ENCODE data around the gene ZNF718.

- TF ChIP-seq YY1 (IDR thresholded peaks at IDR 0.05; ENCODE audit: low read depth, low read length) (no peak), CTCF (IDR thresholded peaks at IDR 0.05 in 2 of 3, conservative IDR thresholded peaks at IDR 0.05 in 1 of 3; ENCODE audit: control insufficient read depth in 2 of 3, extremely low read depth in 1 of 3, insufficient read depth in 1 of 3, low read depth in 3 of 3, low read length in 3 of 3) (no peak), NFYB (IDR thresholded peaks at IDR 0.05; ENCODE audit: insufficient read depth, low read depth, low read length) (no peak), NR2C2 (IDR thresholded peaks at IDR 0.05; ENCODE audit: borderline replicate concordance, control insufficient read depth, insufficient read length, low read depth) (no peak), TAF1 (IDR thresholded peaks at IDR 0.05; ENCODE audit: borderline replicate concordance, low read depth, low read length) (no peak), E4F1 (IDR thresholded peaks at IDR 0.05; ENCODE audit: borderline replicate concordance, partially characterized antibody) (no peak), ZNF274 (IDR thresholded peaks at IDR 0.05; ENCODE audit: insufficient read depth, insufficient read length) (peak; percentile 88), CHD4 (IDR thresholded peaks at IDR 0.05) (no peak), ESRRA (IDR thresholded peaks at IDR 0.05; ENCODE audit: low read length) (no peak), ZNF592 (IDR thresholded peaks at IDR 0.05) (no peak), MTA2 (IDR thresholded peaks at IDR 0.05; ENCODE audit: low read depth) (no peak), POLR2A (IDR thresholded peaks at IDR 0.05; ENCODE audit: low read depth, low read length) (no peak), POLR2AphosphoS5 (IDR thresholded peaks at IDR 0.05; ENCODE audit: low read length) (no peak)
Observed at GRCh38 chr4:161496-162284, 37.4 kb downstream of the ZNF718 start.

All from GM12878 (cell line).